Measurements from ENCODE around the gene RNF144A. TPM values are rescaled to one million over a fixed set of nuclear protein-coding genes. Genes with fewer than 3 reads are reported as not detected.

The RNF144A gene
- total and polyA plus RNA-seq, 2 experiments from 2014 or later: 2.8 to 14.7 TPM

DNA sequence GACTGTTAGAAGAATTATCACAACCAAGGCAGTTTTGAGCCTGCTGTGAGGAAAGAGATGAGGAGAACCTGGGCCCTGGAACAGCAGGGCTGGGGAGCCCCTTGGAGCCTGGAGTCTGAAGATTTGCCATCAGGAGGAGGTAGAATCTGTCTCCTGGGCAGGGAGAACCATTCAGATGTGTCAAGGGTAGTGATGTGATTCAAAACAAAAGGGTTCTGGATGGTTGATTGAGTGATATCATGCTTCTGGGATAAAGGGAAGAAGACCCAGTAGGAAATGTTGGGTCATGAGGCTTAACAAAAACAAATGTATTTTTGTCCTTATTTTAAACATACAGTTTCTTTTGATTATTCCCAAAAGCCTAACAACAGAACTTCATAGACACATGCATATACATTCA lies 28.6 kb downstream of the RNF144A start (continued):
- TF ChIP-seq POLR2AphosphoS5 (IDR thresholded peaks at IDR 0.05; ENCODE audit: low read depth) (no peak), STAT1 (IDR thresholded peaks at IDR 0.05; ENCODE audit: unreplicated experiment) (no peak)
- TF ChIP-seq, protein P1, sequence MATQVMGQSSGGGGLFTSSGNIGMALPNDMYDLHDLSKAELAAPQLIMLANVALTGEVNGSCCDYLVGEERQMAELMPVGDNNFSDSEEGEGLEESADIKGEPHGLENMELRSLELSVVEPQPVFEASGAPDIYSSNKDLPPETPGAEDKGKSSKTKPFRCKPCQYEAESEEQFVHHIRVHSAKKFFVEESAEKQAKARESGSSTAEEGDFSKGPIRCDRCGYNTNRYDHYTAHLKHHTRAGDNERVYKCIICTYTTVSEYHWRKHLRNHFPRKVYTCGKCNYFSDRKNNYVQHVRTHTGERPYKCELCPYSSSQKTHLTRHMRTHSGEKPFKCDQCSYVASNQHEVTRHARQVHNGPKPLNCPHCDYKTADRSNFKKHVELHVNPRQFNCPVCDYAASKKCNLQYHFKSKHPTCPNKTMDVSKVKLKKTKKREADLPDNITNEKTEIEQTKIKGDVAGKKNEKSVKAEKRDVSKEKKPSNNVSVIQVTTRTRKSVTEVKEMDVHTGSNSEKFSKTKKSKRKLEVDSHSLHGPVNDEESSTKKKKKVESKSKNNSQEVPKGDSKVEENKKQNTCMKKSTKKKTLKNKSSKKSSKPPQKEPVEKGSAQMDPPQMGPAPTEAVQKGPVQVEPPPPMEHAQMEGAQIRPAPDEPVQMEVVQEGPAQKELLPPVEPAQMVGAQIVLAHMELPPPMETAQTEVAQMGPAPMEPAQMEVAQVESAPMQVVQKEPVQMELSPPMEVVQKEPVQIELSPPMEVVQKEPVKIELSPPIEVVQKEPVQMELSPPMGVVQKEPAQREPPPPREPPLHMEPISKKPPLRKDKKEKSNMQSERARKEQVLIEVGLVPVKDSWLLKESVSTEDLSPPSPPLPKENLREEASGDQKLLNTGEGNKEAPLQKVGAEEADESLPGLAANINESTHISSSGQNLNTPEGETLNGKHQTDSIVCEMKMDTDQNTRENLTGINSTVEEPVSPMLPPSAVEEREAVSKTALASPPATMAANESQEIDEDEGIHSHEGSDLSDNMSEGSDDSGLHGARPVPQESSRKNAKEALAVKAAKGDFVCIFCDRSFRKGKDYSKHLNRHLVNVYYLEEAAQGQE (IDR thresholded peaks at IDR 0.05; ENCODE audit: unreplicated experiment): no peak

- no peak overlapping the region for H3K27ac Mint-ChIP-seq
- no peaks in the 10 kb centered on the region for H4K20me1 ChIP-seq (replicated peaks; ENCODE audit: insufficient read depth)
- H3K9me3 Mint-ChIP-seq: no peaks in the 10 kb centered on the region; the same call in 2 of the 3 replicates
- ATAC-seq (no peak), DNase-seq (ENCODE audit: low spot score) (no peak)
- no peak overlapping the region for H2AFZ ChIP-seq
- H3K4me3 ChIP-seq: no peak overlapping the region
- H3K4me2 ChIP-seq: no peak overlapping the region
- H3K9me2 ChIP-seq (ENCODE audit: insufficient read depth): no peaks in the 10 kb centered on the region
- no peaks in the 10 kb centered on the region for H3K36me3 ChIP-seq (ENCODE audit: insufficient read depth)
- H3K4me1 Mint-ChIP-seq: no peaks in the 10 kb centered on the region
- no peaks in the 10 kb centered on the region for H3K27me3 ChIP-seq (ENCODE audit: insufficient read depth)
- no peak overlapping the region for H3K4me3 Mint-ChIP-seq
- H3F3A ChIP-seq (replicated peaks; ENCODE audit: low read depth): no peaks in the 10 kb centered on the region
- no peaks in the 10 kb centered on the region for H3K79me2 ChIP-seq (replicated peaks; ENCODE audit: insufficient read depth)
- H3K4me1 ChIP-seq (ENCODE audit: insufficient read depth): no peaks in the 10 kb centered on the region
- H3K27ac ChIP-seq (ENCODE audit: low read depth): no peak overlapping the region
- peaks cover 6% of the 10 kb centered on the region for H3K27me3 Mint-ChIP-seq (ENCODE audit: insufficient read depth, low read depth, poor library complexity)
- TF ChIP-seq EZH2 (IDR thresholded peaks at IDR 0.05; ENCODE audit: low read depth, unreplicated experiment): no peak
- no peak for TF ChIP-seq CREB1 (CRISPR knock-in tag; IDR thresholded peaks at IDR 0.05; ENCODE audit: low read depth)
- peaks cover 18% of the 10 kb centered on the region for H3K36me3 Mint-ChIP-seq (ENCODE audit: low read depth)
These were observed 29.5 kb downstream of the RNF144A start for GRCh38 chr2:6946722-6947121.

DNA sequence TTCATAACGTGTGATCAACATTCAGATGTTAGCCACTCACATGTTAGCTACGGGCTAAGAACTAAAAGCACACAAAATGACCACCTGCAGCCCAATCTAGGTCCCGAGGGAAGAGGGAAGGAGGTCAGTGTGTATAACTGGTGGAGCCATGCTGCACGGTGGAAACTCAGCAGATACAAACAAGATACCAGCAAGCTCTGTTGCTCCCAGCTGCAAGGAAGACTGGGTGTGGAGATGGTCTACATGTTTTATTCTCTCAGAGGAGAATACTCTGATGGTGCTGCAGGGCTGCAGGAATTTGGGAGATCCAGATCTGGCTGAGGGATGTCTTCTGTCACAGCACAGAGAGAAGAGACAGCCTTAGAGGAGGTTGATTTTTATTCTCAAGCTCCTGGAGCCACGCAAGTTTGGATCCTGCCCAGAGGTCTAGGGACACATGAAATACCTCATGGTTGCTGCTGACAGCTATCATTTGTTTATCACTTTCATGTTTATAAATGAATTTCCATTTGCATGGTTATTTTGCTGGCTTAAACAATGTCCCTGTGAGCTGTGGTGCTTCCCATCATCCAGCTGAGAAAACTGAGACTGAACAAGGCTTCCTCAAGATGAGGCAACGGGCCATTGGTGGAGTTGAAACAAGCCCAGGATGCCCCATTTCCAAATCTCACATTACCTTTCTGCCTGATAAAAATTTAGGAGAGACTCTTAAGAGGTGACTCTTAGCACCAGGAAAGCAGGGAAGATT lies 30.9 kb downstream of the RNF144A start:
- no peak overlapping the region for H3K4me3 ChIP-seq
- H3K27me3 ChIP-seq (ENCODE audit: insufficient read depth): no peaks in the 10 kb centered on the region
- H4K20me1 ChIP-seq (replicated peaks; ENCODE audit: insufficient read depth): no peaks in the 10 kb centered on the region
- Mint-ChIP-seq H3K27ac (no peak overlapping the region), H3K4me3 (no peak overlapping the region), H3K27me3 (ENCODE audit: insufficient read depth, low read depth, poor library complexity) (peaks cover 5% of the 10 kb centered on the region), H3K36me3 (ENCODE audit: low read depth) (peaks cover 7% of the 10 kb centered on the region), H3K4me1 (no peaks in the 10 kb centered on the region), H3K9me3 (no peaks in the 10 kb centered on the region; the same call in 2 of the 3 replicates)
- H2AFZ ChIP-seq: no peak overlapping the region
- no peaks in the 10 kb centered on the region for H3F3A ChIP-seq (replicated peaks; ENCODE audit: low read depth)
- DNase-seq (ENCODE audit: low spot score): no peak
- H3K36me3 ChIP-seq (ENCODE audit: insufficient read depth): no peaks in the 10 kb centered on the region
- H3K4me1 ChIP-seq (ENCODE audit: insufficient read depth): no peaks in the 10 kb centered on the region
- no peak overlapping the region for H3K27ac ChIP-seq (ENCODE audit: low read depth)
- H3K4me2 ChIP-seq: no peak overlapping the region
- no peak for ATAC-seq
- no peaks in the 10 kb centered on the region for H3K9me2 ChIP-seq (ENCODE audit: insufficient read depth)
- no peaks in the 10 kb centered on the region for H3K79me2 ChIP-seq (replicated peaks; ENCODE audit: insufficient read depth)
- TF ChIP-seq ETS1 (IDR thresholded peaks at IDR 0.05) (no peak), ZNF331 (CRISPR knock-in tag; IDR thresholded peaks at IDR 0.05; ENCODE audit: low read depth) (no peak), STAT1 (IDR thresholded peaks at IDR 0.05; ENCODE audit: unreplicated experiment) (no peak), ZNF114 (CRISPR knock-in tag; IDR thresholded peaks at IDR 0.05) (no peak), POLR2AphosphoS5 (IDR thresholded peaks at IDR 0.05; ENCODE audit: low read depth) (no peak)
- TF ChIP-seq, protein P1 (IDR thresholded peaks at IDR 0.05; ENCODE audit: unreplicated experiment): no peak
- TF ChIP-seq, protein P2, sequence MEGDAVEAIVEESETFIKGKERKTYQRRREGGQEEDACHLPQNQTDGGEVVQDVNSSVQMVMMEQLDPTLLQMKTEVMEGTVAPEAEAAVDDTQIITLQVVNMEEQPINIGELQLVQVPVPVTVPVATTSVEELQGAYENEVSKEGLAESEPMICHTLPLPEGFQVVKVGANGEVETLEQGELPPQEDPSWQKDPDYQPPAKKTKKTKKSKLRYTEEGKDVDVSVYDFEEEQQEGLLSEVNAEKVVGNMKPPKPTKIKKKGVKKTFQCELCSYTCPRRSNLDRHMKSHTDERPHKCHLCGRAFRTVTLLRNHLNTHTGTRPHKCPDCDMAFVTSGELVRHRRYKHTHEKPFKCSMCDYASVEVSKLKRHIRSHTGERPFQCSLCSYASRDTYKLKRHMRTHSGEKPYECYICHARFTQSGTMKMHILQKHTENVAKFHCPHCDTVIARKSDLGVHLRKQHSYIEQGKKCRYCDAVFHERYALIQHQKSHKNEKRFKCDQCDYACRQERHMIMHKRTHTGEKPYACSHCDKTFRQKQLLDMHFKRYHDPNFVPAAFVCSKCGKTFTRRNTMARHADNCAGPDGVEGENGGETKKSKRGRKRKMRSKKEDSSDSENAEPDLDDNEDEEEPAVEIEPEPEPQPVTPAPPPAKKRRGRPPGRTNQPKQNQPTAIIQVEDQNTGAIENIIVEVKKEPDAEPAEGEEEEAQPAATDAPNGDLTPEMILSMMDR (conservative IDR thresholded peaks at IDR 0.05; ENCODE audit: low read depth in 2 of 2): no peak
